GM18517 (cell line): ENCODE data around the gene CD2AP.
"Not testable (repeated sequence)": the region's sequence is repeated elsewhere in the genome, so short reads cannot be mapped to it uniquely, and the experiment has no call there.

Experiments used
- ATAC-seq: cut with Tn5 transposase; IDR thresholded peaks from one replicate; pipeline ENCODE4 v1.9.1; 2021; ENCODE audit warnings: mild to moderate bottlenecking, moderate library complexity; ENCODE audit not compliant: unreplicated experiment

CD2AP gene, protein sequence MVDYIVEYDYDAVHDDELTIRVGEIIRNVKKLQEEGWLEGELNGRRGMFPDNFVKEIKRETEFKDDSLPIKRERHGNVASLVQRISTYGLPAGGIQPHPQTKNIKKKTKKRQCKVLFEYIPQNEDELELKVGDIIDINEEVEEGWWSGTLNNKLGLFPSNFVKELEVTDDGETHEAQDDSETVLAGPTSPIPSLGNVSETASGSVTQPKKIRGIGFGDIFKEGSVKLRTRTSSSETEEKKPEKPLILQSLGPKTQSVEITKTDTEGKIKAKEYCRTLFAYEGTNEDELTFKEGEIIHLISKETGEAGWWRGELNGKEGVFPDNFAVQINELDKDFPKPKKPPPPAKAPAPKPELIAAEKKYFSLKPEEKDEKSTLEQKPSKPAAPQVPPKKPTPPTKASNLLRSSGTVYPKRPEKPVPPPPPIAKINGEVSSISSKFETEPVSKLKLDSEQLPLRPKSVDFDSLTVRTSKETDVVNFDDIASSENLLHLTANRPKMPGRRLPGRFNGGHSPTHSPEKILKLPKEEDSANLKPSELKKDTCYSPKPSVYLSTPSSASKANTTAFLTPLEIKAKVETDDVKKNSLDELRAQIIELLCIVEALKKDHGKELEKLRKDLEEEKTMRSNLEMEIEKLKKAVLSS

DNA sequence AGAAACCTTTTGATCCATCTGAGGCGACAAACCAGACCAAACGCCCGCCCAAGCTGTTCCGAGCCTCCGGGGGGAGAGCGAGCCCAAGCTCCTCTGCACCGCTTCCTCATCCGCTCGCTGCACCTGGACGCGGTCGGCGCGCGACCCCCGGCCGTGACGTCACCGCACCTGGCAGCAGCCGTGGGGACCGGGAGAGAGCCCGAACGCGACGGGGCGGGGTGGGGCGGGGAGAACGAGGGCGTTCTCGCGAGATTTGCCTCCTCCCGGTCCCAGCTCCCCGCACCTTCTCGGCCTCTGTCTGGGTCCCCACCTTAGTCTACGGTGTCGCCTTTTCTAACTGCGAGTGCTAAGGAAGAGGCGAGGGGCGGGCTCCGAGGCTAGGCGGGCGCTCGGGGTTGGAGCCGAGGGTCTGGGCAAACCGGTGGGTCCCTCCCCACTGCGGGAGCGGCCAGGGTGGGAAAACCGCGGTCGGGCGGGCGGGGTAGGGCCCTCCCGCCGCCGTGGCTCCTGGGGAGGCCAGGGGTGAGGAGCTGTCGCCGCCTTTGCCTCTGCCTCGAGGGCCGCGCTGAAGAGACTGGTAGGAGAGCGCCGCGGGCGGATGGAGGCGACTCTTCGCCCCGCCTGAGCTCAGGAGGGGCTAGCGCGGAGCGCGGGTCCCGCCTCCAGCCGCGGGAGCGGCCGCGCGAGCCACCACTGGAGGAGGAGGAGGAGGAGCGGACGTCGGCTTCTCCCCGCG, at the start of gene CD2AP:
CD2AP (plus strand) TSS at position 293 of the 736 bp plus-strand sequence. CDS start 456 bp downstream, outside the sequence.
- ATAC-seq = peak; percentile 65

- ATAC-seq = no peak
Measured at GRCh38 chr6:47428288-47428687, 49.3 kb upstream of the CD2AP start.

GRCh38 chr6:47428746-47429664, 48.6 kb upstream of the CD2AP start:
- no peak for ATAC-seq

DNA sequence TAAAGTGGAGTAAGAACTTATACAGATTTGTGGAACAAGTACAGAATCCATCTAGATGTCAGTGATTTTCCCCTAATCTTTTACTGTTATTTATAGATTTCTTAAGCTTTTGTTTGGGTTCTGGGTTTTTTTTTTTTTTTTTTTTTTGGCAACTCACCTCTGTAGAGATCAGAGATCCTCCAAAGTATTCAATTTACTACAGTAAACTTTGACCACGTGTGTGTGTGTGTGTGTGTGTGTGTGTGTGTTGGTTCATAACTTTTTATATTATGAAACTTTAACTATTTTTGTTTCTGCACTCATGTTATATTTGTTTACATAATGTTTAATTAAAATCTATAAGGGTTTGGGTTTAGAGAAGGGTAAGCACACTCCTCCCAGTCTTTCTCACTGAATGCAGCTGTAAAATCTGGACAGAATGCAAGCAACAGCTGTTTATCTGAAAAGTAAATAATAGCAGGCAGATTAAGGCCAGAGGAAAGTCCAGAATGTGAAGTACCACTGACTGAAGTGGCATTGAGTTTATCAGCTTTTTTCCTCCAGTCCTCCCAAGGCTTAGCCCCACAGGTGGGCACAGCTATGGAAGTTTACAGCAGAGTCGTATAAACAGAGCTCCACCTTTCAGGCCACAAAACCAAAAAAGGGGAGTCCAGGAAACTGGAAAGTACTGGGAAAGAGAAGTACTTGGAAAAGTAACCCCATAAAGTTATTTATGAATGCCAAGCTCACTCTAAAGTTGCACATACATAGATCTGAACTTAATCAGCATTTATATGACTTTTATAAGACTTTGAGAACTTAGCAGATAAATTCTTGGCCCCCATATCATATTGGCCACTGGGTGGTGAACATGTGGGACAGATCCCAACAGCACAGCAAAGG, 43.0 kb upstream of the CD2AP start:
- ATAC-seq = no peak

- ATAC-seq = no peak
Measured at GRCh38 chr6:47435254-47435612, 42.4 kb upstream of the CD2AP start.

DNA sequence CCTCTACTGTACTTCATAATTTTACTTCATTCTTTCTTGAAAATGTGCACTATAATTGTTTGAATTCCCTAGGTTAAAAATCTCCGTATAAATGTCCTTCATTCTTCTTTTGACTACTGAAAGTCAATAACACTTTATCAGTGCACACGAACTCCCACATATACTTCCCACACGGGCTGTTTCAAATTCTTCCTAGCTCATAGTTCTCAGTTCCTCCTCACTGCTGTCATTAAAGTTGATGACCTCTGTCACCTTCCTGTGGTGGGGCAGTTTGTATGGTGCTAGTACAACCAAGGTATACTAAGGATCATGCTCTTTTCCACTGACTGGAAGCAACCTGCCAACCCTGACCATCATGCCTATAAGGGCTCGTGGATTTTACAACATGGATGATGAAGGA, 40.0 kb upstream of the CD2AP start:
- peak; percentile 79 for ATAC-seq

DNA sequence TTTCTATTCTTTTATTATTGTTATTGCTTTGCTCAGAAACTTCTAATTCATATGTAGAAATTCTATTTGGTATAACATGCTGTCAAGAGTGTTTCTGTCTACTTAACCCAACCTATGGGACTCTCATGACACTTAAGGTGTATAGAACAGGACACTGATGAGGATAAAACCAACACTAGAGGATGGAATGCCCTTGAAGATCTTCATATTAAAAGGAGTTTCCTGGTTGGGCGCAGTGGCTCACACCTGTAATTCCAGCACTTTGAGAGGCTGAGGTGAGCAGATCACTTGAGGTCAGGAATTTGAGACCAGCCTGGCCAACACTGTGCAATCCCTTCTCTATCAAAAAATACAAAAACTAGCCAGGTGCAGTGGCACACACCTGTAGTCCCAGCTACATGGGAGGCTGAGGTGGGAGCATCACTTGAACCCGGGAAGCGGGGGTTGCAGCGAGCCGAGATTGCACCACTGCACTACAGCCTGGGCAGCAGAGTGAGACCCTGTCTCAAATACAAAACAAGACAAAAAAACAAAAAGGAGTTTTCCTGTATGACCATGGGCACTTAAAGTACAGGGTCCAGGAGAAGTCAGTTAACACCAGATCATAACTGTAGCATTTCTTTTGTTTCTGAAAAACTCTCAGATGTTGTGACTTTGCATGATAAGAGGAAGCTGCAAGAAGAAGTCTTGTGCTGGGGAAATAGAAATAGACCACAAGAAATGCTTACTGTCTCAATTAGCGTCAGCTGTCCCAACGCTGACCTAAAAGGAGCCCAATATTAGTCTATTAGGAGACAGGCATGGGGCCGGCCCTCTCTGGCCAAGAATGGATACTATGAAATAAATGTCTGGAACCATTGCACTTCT, 38.9 kb upstream of the CD2AP start:
- peak; percentile 62 for ATAC-seq

DNA sequence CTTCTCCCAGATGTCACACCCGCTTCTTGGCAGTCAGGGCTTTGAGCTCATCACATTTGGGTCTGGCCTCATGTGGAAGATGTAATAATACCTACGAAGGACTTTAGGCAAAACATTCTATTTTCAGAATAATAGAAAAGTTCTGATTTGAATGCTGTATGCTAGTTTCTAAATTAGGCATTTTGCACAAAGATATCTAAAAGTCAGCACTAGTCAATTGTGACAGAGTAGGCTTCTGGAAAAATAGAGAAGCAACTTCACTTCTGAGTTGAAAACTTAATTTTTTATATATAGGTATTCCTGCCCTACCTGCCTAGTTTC, 38.3 kb upstream of the CD2AP start:
- no peak for ATAC-seq

- peak; percentile 71 for ATAC-seq
Measured at GRCh38 chr6:47440719-47441118, 36.9 kb upstream of the CD2AP start.

DNA sequence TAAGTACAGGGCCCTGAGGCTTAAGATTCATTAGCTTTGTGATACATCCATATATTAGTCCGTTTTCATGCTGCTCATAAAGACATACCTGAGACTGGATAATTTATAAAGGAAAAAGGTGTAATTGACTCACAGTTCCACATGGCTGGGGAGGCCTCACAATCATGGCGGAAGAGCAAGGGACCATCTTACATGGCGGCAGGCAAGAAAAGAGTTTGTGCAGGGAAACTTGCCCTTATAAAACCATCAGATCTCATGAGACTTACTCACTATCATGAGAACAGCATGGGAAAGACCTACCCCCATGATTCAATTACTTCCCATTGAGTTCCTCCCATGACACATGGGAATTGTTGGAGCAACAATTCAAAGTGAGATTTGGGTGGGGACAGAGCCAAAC, 32.6 kb upstream of the CD2AP start:
- ATAC-seq = not testable (repeated sequence)

- no peak for ATAC-seq
Measured at GRCh38 chr6:47446669-47447330, 30.8 kb upstream of the CD2AP start.

- ATAC-seq = no peak
Measured at GRCh38 chr6:47447722-47448121, 29.9 kb upstream of the CD2AP start.

DNA sequence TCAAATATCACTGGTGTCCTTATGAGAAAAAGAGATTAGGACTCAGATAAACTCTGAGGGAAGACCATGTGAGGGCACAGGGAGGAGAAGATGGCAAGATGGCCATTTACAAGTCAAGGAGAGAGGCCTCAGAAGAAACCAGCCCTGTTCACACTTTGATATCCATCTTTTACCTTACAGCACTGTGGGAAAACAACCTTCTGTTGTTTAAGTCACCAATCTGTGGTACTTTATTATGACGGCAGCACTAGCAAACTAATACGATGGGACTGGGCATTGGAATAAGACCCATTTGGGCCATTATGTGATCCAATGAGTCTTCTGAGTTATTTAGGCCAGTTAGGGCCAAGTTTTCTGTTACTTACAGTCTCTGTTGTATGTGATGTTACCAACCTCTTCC, 26.4 kb upstream of the CD2AP start:
- ATAC-seq = no peak

DNA sequence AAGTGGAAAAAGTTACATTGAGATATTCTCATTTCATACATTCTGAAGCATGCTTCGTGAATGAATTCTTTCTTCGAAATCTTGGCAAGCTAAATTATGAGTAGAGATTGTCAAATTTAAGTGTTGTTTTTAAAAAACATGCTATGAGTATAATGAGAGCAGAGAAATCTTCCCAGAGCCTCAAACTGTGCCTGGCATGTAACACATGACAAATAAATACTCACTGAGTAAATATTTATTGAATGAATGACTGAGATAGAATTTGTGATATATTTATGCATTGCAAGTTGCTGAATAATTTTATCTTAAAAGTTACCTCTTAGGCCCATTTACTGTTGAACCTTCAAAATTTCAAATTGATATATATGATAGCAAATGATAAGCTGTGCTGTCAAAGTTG, 24.7 kb upstream of the CD2AP start:
- ATAC-seq = no peak

GRCh38 chr6:47453372-47453936, 24.1 kb upstream of the CD2AP start:
- no peak for ATAC-seq

- no peak for ATAC-seq
Measured at GRCh38 chr6:47454713-47455396, 22.7 kb upstream of the CD2AP start.

- ATAC-seq = peak; percentile 72
Measured at GRCh38 chr6:47455533-47456209, 21.9 kb upstream of the CD2AP start.
